Naive thymus-derived CD4-positive, alpha-beta T cell (primary cell): Measurements from ENCODE around the gene S100P. TPM values are rescaled to one million over a fixed set of nuclear protein-coding genes. Genes with fewer than 3 reads are reported as not detected.

ENCODE experiments used
- ATAC-seq: fragments of 150-1000 bp; cut with Tn5 transposase; 2 replicates; pipeline ENCODE4 v1.10.0; 2021; ENCODE audit warnings: mild to moderate bottlenecking, moderate library complexity
- CTCF ChIA-PET: fragments of 350-600 bp; sonication (Branson Sonifier 250); formaldehyde crosslinking; loops from one replicate; lab custom pipeline; 2021; ENCODE audit warnings: antibody characterized with exemption; lab: Charles Lee
- POLR2A ChIA-PET: fragments of 350-600 bp; sonication (Branson Sonifier 250); formaldehyde crosslinking; loops from one replicate; lab custom pipeline; 2021; ENCODE audit warnings: antibody characterized with exemption, inconsistent platforms; lab: Charles Lee
- DNase-seq, 9 donors: peaks; one replicate each; pipeline versions ENCODE4 v3.0.0 to v3.0.0-alpha.2; 2020 to 2022; ENCODE audit warnings: mixed read lengths in 1 of 9
- H3K27ac ChIP-seq: one replicate; pipeline ENCODE4 v1.7.0; 2013; ENCODE audit warnings: mild to moderate bottlenecking, low read depth, low read length, moderate library complexity
- H3K27me3 ChIP-seq, 2 donors: one replicate each; pipeline ENCODE4 v1.7.0; 2013; ENCODE audit warnings: low read length in 2 of 2, mild to moderate bottlenecking in 2 of 2, moderate library complexity in 2 of 2; ENCODE audit not compliant: control insufficient read depth in 2 of 2, insufficient read depth in 2 of 2
- H3K36me3 ChIP-seq, 3 experiments: 1 replicate in 2 of 3; 2 replicates in 1 of 3; pipeline ENCODE4 v1.7.0; 2013; ENCODE audit warnings: low read length in 3 of 3, mild to moderate bottlenecking in 3 of 3, moderate library complexity in 1 of 3; ENCODE audit not compliant: insufficient read depth in 3 of 3, control insufficient read depth in 2 of 3
- H3K4me1 ChIP-seq, 2 donors: one replicate each; pipeline ENCODE4 v1.7.0; 2013; ENCODE audit warnings: low read length in 2 of 2, mild to moderate bottlenecking in 2 of 2, moderate library complexity in 1 of 2; ENCODE audit not compliant: control insufficient read depth in 2 of 2, insufficient read depth in 2 of 2
- H3K4me3 ChIP-seq: 2 replicates; pipeline ENCODE4 v1.7.0; 2013; ENCODE audit warnings: mild to moderate bottlenecking, low read length
- H3K9me3 ChIP-seq, 3 experiments: 1 replicate in 2 of 3; 2 replicates in 1 of 3; pipeline ENCODE4 v1.7.0; 2013; ENCODE audit warnings: low read length in 3 of 3; ENCODE audit not compliant: control insufficient read depth in 2 of 3
- H3K27ac Mint-ChIP-seq, 9 donors: one replicate each; pipeline ENCODE4 v1.8.0; 2020 to 2022; ENCODE audit warnings: mixed read lengths in 9 of 9, mild to moderate bottlenecking in 8 of 9, moderate library complexity in 5 of 9, inconsistent platforms in 2 of 9
- H3K27me3 Mint-ChIP-seq, 5 donors: one replicate each; pipeline ENCODE4 v1.8.0; 2021 to 2022; ENCODE audit warnings: mixed read lengths in 5 of 5, mild to moderate bottlenecking in 1 of 5
- H3K36me3 Mint-ChIP-seq, 5 donors: one replicate each; pipeline ENCODE4 v1.8.0; 2020 to 2022; ENCODE audit warnings: mixed read lengths in 5 of 5, mild to moderate bottlenecking in 3 of 5, inconsistent platforms in 1 of 5
- H3K4me1 Mint-ChIP-seq, 7 donors: one replicate each; pipeline ENCODE4 v1.8.0; 2020 to 2022; ENCODE audit warnings: mixed read lengths in 7 of 7, mild to moderate bottlenecking in 3 of 7, inconsistent platforms in 1 of 7
- H3K4me3 Mint-ChIP-seq, 10 donors: one replicate each; pipeline ENCODE4 v1.8.0; 2020 to 2022; ENCODE audit warnings: mild to moderate bottlenecking in 10 of 10, mixed read lengths in 10 of 10, moderate library complexity in 6 of 10, inconsistent platforms in 2 of 10
- H3K9me3 Mint-ChIP-seq, 11 donors: one replicate each; pipeline ENCODE4 v1.8.0; 2020 to 2022; ENCODE audit warnings: mixed read lengths in 11 of 11, mild to moderate bottlenecking in 4 of 11, inconsistent platforms in 1 of 11, moderate library complexity in 1 of 11
- intact Hi-C, 2 donors: fragments of 100-400 bp; cut with micrococcal nuclease; formaldehyde crosslinking; loops; one replicate each; pipeline ENCODE4 v1.15.1; 2023
- polyA plus RNA-seq, 2 donors: library from polyadenylated mRNA; unstranded; fragments of 300-500 nt; fragmentation: Illumina TruSeq; gene quantifications; one replicate each; pipeline ENCODE4 v1.2.3, GENCODE V29; 2021
- total RNA-seq, 6 experiments: library from RNA in 5 of 6; stranded (reverse) in 5 of 6; gene quantifications; 1 replicate in 5 of 6; 2 replicates in 1 of 6; pipeline ENCODE4 v1.2.3 and lab custom pipeline; 2021 to 2026

S100P gene
- total and polyA plus RNA-seq, 7 experiments from 2014 or later = 0.65 to 15.7 (median 8.0) TPM; not detected in 3

GRCh38 chr4:6684656-6685055 lies 9.0 kb upstream of the S100P start:
- Mint-ChIP-seq H3K27ac (peak overlapping the region in 2 of 9 donors; percentile 53 to 97), H3K9me3 (peaks cover 0 to 11% (median 4%) of the 10 kb centered on the region in 11 donors), H3K27me3 (no peaks in the 10 kb centered on the region), H3K4me3 (no peak overlapping the region), H3K36me3 (peaks cover 6 to 40% (median 14%) of the 10 kb centered on the region in 5 donors), H3K4me1 (peaks cover 14 to 60% (median 36%) of the 10 kb centered on the region in 7 donors)
- ChIA-PET POLR2A (interaction anchor here (1.5 to 3.3 kb wide), 6 partner anchors 9 to 43 kb away, joined by 3 to 21 read pairs (median 12); partner anchors contain the start of gene MRFAP1L1), CTCF (interaction anchor here (1.2 to 1.5 kb wide), 2 partner anchors 10 to 17 kb away, joined by 3 read pairs; no protein-coding TSS in a partner anchor)
- peaks cover 13 to 28% of the 10 kb centered on the region in 2 donors for H3K4me1 ChIP-seq
- no peak overlapping the region for H3K27ac ChIP-seq
- H3K4me3 ChIP-seq = no peak overlapping the region
- no peak for DNase-seq
- no peaks in the 10 kb centered on the region for H3K27me3 ChIP-seq
- peaks cover 0 to 6% (median 0%) of the 10 kb centered on the region in 3 experiments for H3K9me3 ChIP-seq
- no peaks in the 10 kb centered on the region for H3K36me3 ChIP-seq
- intact Hi-C loops = no loop called here
- ATAC-seq = no peak

GRCh38 chr4:6686104-6686787 lies 7.4 kb upstream of the S100P start:
- CTCF ChIA-PET = interaction anchor here (0.8 to 5.5 kb wide), 5 partner anchors 11 to 187 kb away, joined by 3 to 61 read pairs (median 3); a partner anchor contains a TSS
- POLR2A ChIA-PET = interaction anchor here (0.6 to 19.4 kb wide), 9 partner anchors 10 to 223 kb away, joined by 3 to 552 read pairs (median 15); partner anchors contain the start of genes BLOC1S4, MRFAP1, MRFAP1L1 and TBC1D14
- peaks cover 29 to 43% of the 10 kb centered on the region in 2 donors for H3K4me1 ChIP-seq
- H3K4me3 ChIP-seq = no peak overlapping the region
- H3K9me3 ChIP-seq = no peaks in the 10 kb centered on the region
- peaks cover 0 to 2% (median 0%) of the 10 kb centered on the region in 11 donors for H3K9me3 Mint-ChIP-seq
- no peak for ATAC-seq
- H3K4me1 Mint-ChIP-seq = peaks cover 24 to 69% (median 43%) of the 10 kb centered on the region in 7 donors
- no peaks in the 10 kb centered on the region for H3K27me3 ChIP-seq
- H3K27me3 Mint-ChIP-seq = no peaks in the 10 kb centered on the region
- H3K36me3 ChIP-seq = no peaks in the 10 kb centered on the region
- no peak overlapping the region for H3K27ac ChIP-seq
- peak overlapping the region in 1 of 10 donors; percentile 25 for H3K4me3 Mint-ChIP-seq
- H3K36me3 Mint-ChIP-seq = peaks cover 0 to 32% (median 0%) of the 10 kb centered on the region in 5 donors
- peak overlapping the region in 8 of 9 donors; percentile 36 to 97 (median 72) for H3K27ac Mint-ChIP-seq
- intact Hi-C loops = no loop called here
- no peak for DNase-seq

GRCh38 chr4:6687947-6688878 lies 5.5 kb upstream of the S100P start:
- POLR2A ChIA-PET = interaction anchor here (0.5 to 19.4 kb wide), 9 partner anchors 8 to 47 kb away, joined by 3 to 552 read pairs (median 9); partner anchors contain the start of genes BLOC1S4, MRFAP1 and MRFAP1L1
- H3K27me3 ChIP-seq = no peaks in the 10 kb centered on the region
- no peaks in the 10 kb centered on the region for H3K36me3 ChIP-seq
- Mint-ChIP-seq H3K27ac (peak overlapping the region; percentile 67 to 99 (median 96)), H3K27me3 (no peaks in the 10 kb centered on the region), H3K9me3 (peaks cover 0 to 2% (median 0%) of the 10 kb centered on the region in 11 donors), H3K4me1 (peaks cover 35 to 74% (median 57%) of the 10 kb centered on the region in 7 donors), H3K36me3 (peaks cover 0 to 26% (median 0%) of the 10 kb centered on the region in 5 donors), H3K4me3 (peak overlapping the region in 7 of 10 donors; percentile 52 to 92 (median 75))
- DNase-seq (no peak), ATAC-seq (no peak)
- intact Hi-C loops = loop anchor here in 1 of 2 donors (1.0 kb wide), 1 partner anchor 8 kb away; no protein-coding TSS in a partner anchor
- peaks cover 46 to 58% of the 10 kb centered on the region in 2 donors for H3K4me1 ChIP-seq
- no peaks in the 10 kb centered on the region for H3K9me3 ChIP-seq
- peak overlapping the region; percentile 43 for H3K4me3 ChIP-seq
- CTCF ChIA-PET = interaction anchor here (1.3 to 5.5 kb wide), 4 partner anchors 11 to 48 kb away, joined by 3 to 61 read pairs (median 17); partner anchors contain the start of gene MRFAP1
- H3K27ac ChIP-seq = peak overlapping the region; percentile 61

- H3K4me3 Mint-ChIP-seq = peak overlapping the region in 9 of 10 donors; percentile 16 to 92 (median 66)
- peak overlapping the region; percentile 93 to 99 (median 96) for H3K27ac Mint-ChIP-seq
- Histone ChIP-seq H3K27me3 (no peaks in the 10 kb centered on the region), H3K36me3 (no peaks in the 10 kb centered on the region), H3K27ac (peak overlapping the region; percentile 61), H3K4me3 (peak overlapping the region; percentile 43), H3K4me1 (peaks cover 53 to 66% of the 10 kb centered on the region in 2 donors), H3K9me3 (no peaks in the 10 kb centered on the region)
- ChIA-PET POLR2A (interaction anchor here (0.5 to 19.4 kb wide), 9 partner anchors 7 to 253 kb away, joined by 3 to 552 read pairs (median 12); partner anchors contain the start of genes BLOC1S4, MRFAP1 and MRFAP1L1), CTCF (interaction anchor here (0.6 to 5.5 kb wide), 4 partner anchors 12 to 49 kb away, joined by 4 to 61 read pairs (median 17); partner anchors contain the start of gene MRFAP1)
- H3K27me3 Mint-ChIP-seq = no peaks in the 10 kb centered on the region
- peaks cover 0 to 2% (median 0%) of the 10 kb centered on the region in 11 donors for H3K9me3 Mint-ChIP-seq
- H3K4me1 Mint-ChIP-seq = peaks cover 38 to 82% (median 64%) of the 10 kb centered on the region in 7 donors
- intact Hi-C loops = loop anchor here (1.0 kb wide), 5 partner anchors 7 to 49 kb away; partner anchors contain the start of genes BLOC1S4 (in 1 of the 2), MRFAP1 (in 1 of the 2) and MRFAP1L1 (in 1 of the 2)
- DNase-seq (peak in 3 of 9 donors; percentile 18 to 79 (median 62)), ATAC-seq (peak; percentile 79)
- H3K36me3 Mint-ChIP-seq = peaks cover 0 to 26% (median 0%) of the 10 kb centered on the region in 5 donors
These were observed 4.7 kb upstream of the S100P start for GRCh38 chr4:6688879-6689505.

GRCh38 chr4:6689506-6689960 lies 4.1 kb upstream of the S100P start:
- H3K27me3 ChIP-seq = no peaks in the 10 kb centered on the region
- POLR2A ChIA-PET = interaction anchor here (0.9 to 19.4 kb wide), 8 partner anchors 9 to 252 kb away, joined by 3 to 552 read pairs (median 12); partner anchors contain the start of genes BLOC1S4, MRFAP1 and MRFAP1L1
- peak overlapping the region; percentile 93 to 99 (median 96) for H3K27ac Mint-ChIP-seq
- intact Hi-C loops = loop anchor here (1.0 kb wide), 4 partner anchors 15 to 49 kb away; partner anchors contain the start of genes BLOC1S4 (in 1 of the 2), MRFAP1 (in 1 of the 2) and MRFAP1L1 (in 1 of the 2)
- peak overlapping the region; percentile 43 for H3K4me3 ChIP-seq
- H3K4me1 ChIP-seq = peaks cover 59 to 72% of the 10 kb centered on the region in 2 donors
- CTCF ChIA-PET = interaction anchor here (0.5 to 5.5 kb wide), 8 partner anchors 12 to 226 kb away, joined by 3 to 61 read pairs (median 5); partner anchors contain the start of genes BLOC1S4 and MRFAP1
- no peaks in the 10 kb centered on the region for H3K27me3 Mint-ChIP-seq
- no peaks in the 10 kb centered on the region for H3K9me3 ChIP-seq
- peak overlapping the region in 9 of 10 donors; percentile 34 to 92 (median 77) for H3K4me3 Mint-ChIP-seq
- H3K27ac ChIP-seq = peak overlapping the region; percentile 65
- H3K4me1 Mint-ChIP-seq = peaks cover 39 to 87% (median 69%) of the 10 kb centered on the region in 7 donors
- no peak for ATAC-seq
- peaks cover 0 to 2% (median 0%) of the 10 kb centered on the region in 11 donors for H3K9me3 Mint-ChIP-seq
- DNase-seq = no peak
- peaks cover 0 to 26% (median 0%) of the 10 kb centered on the region in 5 donors for H3K36me3 Mint-ChIP-seq
- no peaks in the 10 kb centered on the region for H3K36me3 ChIP-seq
